Hepatocyte (in vitro differentiated cells): ENCODE measurements around the gene AGO3.

ENCODE experiments used
- EZH2 ChIP-seq: fragments of 200-600 bp; sonication (generic); IDR thresholded peaks from 2 replicates; pipeline ENCODE4 v1.6.1; 2016; ENCODE audit warnings: antibody characterized with exemption, mild to moderate bottlenecking, borderline replicate concordance
- TF ChIP-seq, protein P1 (sequence below): fragments of 200-600 bp; sonication (generic); IDR thresholded peaks from 2 replicates; pipeline ENCODE4 v1.5.1; 2016; ENCODE audit warnings: antibody characterized with exemption, mild to moderate bottlenecking; ENCODE audit not compliant: poor library complexity

DNA sequence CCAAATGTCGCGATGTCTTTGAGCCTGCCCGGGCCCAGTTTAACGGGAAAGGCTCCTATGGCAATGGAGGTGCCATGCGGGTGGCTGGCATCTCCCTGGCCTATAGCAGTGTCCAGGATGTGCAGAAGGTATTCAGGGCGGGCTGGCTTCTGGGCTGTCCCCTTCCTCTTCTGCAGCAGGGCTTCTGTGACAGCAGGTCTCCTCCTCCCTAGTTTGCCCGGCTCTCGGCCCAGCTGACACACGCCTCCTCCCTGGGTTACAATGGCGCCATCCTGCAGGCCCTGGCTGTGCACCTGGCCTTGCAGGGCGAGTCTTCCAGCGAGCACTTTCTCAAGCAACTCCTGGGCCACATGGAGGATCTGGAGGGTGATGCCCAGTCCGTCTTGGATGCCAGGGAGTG, 160.8 kb downstream of the AGO3 start:
- TF ChIP-seq, protein P1, sequence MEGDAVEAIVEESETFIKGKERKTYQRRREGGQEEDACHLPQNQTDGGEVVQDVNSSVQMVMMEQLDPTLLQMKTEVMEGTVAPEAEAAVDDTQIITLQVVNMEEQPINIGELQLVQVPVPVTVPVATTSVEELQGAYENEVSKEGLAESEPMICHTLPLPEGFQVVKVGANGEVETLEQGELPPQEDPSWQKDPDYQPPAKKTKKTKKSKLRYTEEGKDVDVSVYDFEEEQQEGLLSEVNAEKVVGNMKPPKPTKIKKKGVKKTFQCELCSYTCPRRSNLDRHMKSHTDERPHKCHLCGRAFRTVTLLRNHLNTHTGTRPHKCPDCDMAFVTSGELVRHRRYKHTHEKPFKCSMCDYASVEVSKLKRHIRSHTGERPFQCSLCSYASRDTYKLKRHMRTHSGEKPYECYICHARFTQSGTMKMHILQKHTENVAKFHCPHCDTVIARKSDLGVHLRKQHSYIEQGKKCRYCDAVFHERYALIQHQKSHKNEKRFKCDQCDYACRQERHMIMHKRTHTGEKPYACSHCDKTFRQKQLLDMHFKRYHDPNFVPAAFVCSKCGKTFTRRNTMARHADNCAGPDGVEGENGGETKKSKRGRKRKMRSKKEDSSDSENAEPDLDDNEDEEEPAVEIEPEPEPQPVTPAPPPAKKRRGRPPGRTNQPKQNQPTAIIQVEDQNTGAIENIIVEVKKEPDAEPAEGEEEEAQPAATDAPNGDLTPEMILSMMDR, result no peak
- TF ChIP-seq EZH2, result no peak
